ENCODE results near the gene OPCML.

Gene OPCML

DNA sequence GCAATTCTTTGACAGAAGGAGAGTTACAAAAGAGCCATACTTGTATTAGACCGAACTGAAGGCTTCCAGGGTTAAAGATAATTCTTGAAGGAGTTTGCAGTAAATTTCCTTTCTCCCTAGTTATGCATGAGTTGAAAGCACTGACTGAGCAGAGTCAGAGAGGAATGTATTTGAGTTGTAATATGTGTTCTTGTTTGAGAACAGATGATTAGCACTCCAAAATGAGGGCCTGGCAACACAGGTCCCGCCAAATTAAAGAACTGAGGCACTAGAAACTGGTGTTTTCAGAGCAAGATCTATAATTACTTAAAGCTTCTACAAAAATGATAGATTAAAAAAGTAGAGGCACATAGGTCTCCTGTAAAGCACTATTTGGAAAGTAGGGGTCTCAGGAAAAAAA lies 970.4 kb downstream of the OPCML start:
- Histone ChIP-seq H3K4me3 (replicated peaks; ENCODE audit: insufficient read depth, low read length) (no peak overlapping the region), H3K27ac (replicated peaks) (no peak overlapping the region), H3K27me3 (ENCODE audit: insufficient read depth, poor library complexity, severe bottlenecking) (no peaks in the 10 kb centered on the region)
- TF ChIP-seq GABPA (IDR thresholded peaks at IDR 0.05; ENCODE audit: low read depth) (no peak), POLR2AphosphoS5 (IDR thresholded peaks at IDR 0.05; ENCODE audit: low read depth) (no peak), SPI1 (IDR thresholded peaks at IDR 0.05; ENCODE audit: borderline replicate concordance, low read depth) (no peak)
- TF ChIP-seq, protein P1, sequence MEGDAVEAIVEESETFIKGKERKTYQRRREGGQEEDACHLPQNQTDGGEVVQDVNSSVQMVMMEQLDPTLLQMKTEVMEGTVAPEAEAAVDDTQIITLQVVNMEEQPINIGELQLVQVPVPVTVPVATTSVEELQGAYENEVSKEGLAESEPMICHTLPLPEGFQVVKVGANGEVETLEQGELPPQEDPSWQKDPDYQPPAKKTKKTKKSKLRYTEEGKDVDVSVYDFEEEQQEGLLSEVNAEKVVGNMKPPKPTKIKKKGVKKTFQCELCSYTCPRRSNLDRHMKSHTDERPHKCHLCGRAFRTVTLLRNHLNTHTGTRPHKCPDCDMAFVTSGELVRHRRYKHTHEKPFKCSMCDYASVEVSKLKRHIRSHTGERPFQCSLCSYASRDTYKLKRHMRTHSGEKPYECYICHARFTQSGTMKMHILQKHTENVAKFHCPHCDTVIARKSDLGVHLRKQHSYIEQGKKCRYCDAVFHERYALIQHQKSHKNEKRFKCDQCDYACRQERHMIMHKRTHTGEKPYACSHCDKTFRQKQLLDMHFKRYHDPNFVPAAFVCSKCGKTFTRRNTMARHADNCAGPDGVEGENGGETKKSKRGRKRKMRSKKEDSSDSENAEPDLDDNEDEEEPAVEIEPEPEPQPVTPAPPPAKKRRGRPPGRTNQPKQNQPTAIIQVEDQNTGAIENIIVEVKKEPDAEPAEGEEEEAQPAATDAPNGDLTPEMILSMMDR (IDR thresholded peaks at IDR 0.05; ENCODE audit: insufficient read depth, low read length), result no peak
- TF ChIP-seq, protein P2, sequence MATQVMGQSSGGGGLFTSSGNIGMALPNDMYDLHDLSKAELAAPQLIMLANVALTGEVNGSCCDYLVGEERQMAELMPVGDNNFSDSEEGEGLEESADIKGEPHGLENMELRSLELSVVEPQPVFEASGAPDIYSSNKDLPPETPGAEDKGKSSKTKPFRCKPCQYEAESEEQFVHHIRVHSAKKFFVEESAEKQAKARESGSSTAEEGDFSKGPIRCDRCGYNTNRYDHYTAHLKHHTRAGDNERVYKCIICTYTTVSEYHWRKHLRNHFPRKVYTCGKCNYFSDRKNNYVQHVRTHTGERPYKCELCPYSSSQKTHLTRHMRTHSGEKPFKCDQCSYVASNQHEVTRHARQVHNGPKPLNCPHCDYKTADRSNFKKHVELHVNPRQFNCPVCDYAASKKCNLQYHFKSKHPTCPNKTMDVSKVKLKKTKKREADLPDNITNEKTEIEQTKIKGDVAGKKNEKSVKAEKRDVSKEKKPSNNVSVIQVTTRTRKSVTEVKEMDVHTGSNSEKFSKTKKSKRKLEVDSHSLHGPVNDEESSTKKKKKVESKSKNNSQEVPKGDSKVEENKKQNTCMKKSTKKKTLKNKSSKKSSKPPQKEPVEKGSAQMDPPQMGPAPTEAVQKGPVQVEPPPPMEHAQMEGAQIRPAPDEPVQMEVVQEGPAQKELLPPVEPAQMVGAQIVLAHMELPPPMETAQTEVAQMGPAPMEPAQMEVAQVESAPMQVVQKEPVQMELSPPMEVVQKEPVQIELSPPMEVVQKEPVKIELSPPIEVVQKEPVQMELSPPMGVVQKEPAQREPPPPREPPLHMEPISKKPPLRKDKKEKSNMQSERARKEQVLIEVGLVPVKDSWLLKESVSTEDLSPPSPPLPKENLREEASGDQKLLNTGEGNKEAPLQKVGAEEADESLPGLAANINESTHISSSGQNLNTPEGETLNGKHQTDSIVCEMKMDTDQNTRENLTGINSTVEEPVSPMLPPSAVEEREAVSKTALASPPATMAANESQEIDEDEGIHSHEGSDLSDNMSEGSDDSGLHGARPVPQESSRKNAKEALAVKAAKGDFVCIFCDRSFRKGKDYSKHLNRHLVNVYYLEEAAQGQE (IDR thresholded peaks at IDR 0.05; ENCODE audit: insufficient replicate concordance, low read depth), result no peak
- DNase-seq (ENCODE audit: low read depth in 1 of 2, low spot score in 1 of 2), result no peak

DNA sequence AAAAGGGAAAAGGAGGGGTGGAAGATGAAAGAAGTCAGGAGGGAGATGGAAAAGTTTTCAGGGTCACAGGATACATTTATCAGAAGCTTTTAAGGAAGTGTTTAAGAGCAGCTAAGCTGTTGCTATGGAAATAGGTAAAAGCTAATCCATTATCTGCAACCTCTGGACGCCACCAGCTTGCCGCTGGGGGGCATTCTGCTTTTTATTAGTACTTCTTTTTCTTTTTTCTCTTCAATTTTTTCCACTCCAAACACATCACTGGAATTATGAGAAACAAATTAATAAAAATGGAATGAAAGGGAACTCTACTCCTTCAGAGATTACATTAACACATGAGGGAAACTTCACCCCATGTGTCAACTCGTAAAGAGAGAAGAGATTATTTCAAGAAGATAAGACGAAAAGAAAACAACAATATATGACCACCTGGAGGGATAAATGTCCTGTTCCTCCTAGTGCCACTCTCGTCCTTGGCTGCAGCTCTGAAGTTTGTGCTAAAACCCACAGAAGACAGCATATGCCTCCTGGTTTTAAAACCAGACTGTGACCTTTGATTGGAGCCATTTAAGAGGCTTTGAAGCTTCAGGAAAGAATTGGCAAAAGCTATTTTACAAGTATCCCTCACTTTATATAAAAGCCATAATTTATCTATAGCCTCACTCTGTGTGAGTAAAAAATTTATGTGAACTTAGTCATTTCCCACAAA lies 972.8 kb downstream of the OPCML start:
- no peak for DNase-seq (ENCODE audit: low read depth in 1 of 2, low spot score in 1 of 2)
- H3K27ac ChIP-seq (replicated peaks), result no peak overlapping the region
- no peak overlapping the region for H3K4me3 ChIP-seq (replicated peaks; ENCODE audit: insufficient read depth, low read length)
- H3K27me3 ChIP-seq (ENCODE audit: insufficient read depth, poor library complexity, severe bottlenecking), result no peaks in the 10 kb centered on the region
- TF ChIP-seq, protein P2 (IDR thresholded peaks at IDR 0.05; ENCODE audit: insufficient replicate concordance, low read depth), result no peak
- TF ChIP-seq SPI1 (IDR thresholded peaks at IDR 0.05; ENCODE audit: borderline replicate concordance, low read depth) (no peak), GABPA (IDR thresholded peaks at IDR 0.05; ENCODE audit: low read depth) (no peak), POLR2AphosphoS5 (IDR thresholded peaks at IDR 0.05; ENCODE audit: low read depth) (no peak)
- TF ChIP-seq, protein P1 (IDR thresholded peaks at IDR 0.05; ENCODE audit: insufficient read depth, low read length), result no peak

DNA sequence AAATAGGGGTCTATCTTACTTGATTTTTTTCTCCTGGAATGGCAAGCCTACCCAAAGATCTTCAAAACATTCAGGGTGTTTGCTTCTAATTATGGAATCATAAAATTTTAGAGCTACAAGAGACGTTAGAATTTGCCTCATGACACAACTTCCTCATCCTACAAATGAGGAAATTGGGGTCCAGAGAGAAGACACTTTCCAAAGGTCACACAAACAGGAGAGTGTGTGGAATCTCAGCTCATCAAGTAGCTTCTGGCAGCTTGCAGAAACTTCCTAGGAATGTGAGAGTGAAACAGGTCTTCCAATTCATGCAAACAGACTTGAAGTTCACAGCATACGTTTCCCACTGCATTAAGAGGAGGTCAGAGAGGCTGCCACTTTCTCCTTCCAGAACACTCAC lies 976.0 kb downstream of the OPCML start:
- no peak overlapping the region for H3K4me3 ChIP-seq (replicated peaks; ENCODE audit: insufficient read depth, low read length)
- DNase-seq (ENCODE audit: low read depth in 1 of 2, low spot score in 1 of 2), result peak in 1 of 2 experiments; percentile 44
- TF ChIP-seq, protein P1 (IDR thresholded peaks at IDR 0.05; ENCODE audit: insufficient read depth, low read length), result no peak
- TF ChIP-seq POLR2AphosphoS5 (IDR thresholded peaks at IDR 0.05; ENCODE audit: low read depth) (no peak), GABPA (IDR thresholded peaks at IDR 0.05; ENCODE audit: low read depth) (no peak), SPI1 (IDR thresholded peaks at IDR 0.05; ENCODE audit: borderline replicate concordance, low read depth) (no peak)
- TF ChIP-seq, protein P2 (IDR thresholded peaks at IDR 0.05; ENCODE audit: insufficient replicate concordance, low read depth), result no peak
- no peaks in the 10 kb centered on the region for H3K27me3 ChIP-seq (ENCODE audit: insufficient read depth, poor library complexity, severe bottlenecking)
- H3K27ac ChIP-seq (replicated peaks), result peak overlapping the region; percentile 45

All from HL-60 (cell line).